Fibroblast of mammary gland (primary cell): ENCODE measurements around the gene CCL17.

Experiments
- DNase-seq: peaks from one replicate; pipeline ENCODE4 v3.0.0-alpha.2; 2010; ENCODE audit warnings: low read depth
- H3K4me3 ChIP-seq: 2 replicates; pipeline ENCODE4 v1.5.1; 2011; ENCODE audit warnings: low read depth, mild to moderate bottlenecking, low read length, moderate library complexity; ENCODE audit not compliant: control insufficient read depth
- CTCF ChIP-seq: conservative IDR thresholded peaks from 2 replicates; pipeline ENCODE4 v1.5.1; 2011; ENCODE audit warnings: low read depth, low read length, inconsistent platforms; ENCODE audit not compliant: control insufficient read depth, insufficient read depth

The CCL17 gene

GRCh38 chr16:57464523-57464922, 60.0 kb downstream of the CCL17 start:
- no peak overlapping the region for H3K4me3 ChIP-seq
- TF ChIP-seq CTCF = no peak

More at GRCh38 chr16:57464523-57464922, 60.0 kb downstream of the CCL17 start:
- DNase-seq = no peak
